HEK293T (cell line): Measurements from ENCODE around the gene PLEK2.

Experiments used
- ARNT ChIP-seq: fragments of 450-650 bp; IDR thresholded peaks from 2 replicates; pipeline ENCODE4 v1.6.1; 2017; ENCODE audit warnings: mild to moderate bottlenecking
- BHLHE40 ChIP-seq: fragments of 450-650 bp; IDR thresholded peaks from 2 replicates; pipeline ENCODE4 v1.6.1; 2016; ENCODE audit warnings: mild to moderate bottlenecking, moderate library complexity, borderline replicate concordance
- ELF4 ChIP-seq: fragments of 450-650 bp; IDR thresholded peaks from 2 replicates; pipeline ENCODE4 v1.6.1; 2017; ENCODE audit warnings: antibody characterized with exemption
- FOXM1 ChIP-seq: fragments of 450-650 bp; IDR thresholded peaks from 2 replicates; pipeline ENCODE4 v1.6.1; 2017; ENCODE audit warnings: mild to moderate bottlenecking, borderline replicate concordance
- LEF1 ChIP-seq: fragments of 450-650 bp; IDR thresholded peaks from 2 replicates; pipeline ENCODE4 v1.6.1; 2017; ENCODE audit warnings: mild to moderate bottlenecking, borderline replicate concordance
- SUZ12 ChIP-seq: fragments of 450-650 bp; IDR thresholded peaks from 2 replicates; pipeline ENCODE4 v1.6.1; 2016; ENCODE audit warnings: mild to moderate bottlenecking

DNA sequence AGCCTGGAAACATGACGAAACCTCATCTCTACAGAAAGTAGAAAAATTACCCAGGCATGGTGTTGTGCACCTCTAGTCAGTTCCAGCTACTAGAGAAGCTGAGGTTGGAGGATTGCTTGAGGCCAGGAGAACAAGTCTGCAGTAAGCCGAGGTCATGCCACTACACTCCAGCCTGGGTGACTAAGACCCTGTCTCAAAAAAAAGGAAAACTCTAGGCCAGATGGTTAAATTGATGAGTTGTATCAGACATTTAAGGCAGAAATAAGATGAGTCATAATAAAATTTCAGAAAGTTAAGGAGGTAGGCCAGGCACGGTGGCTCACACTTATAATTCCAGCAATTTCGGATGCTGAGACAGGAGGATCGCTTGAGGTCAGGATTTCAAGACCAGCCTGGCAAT lies 41.1 kb downstream of the PLEK2 start:
- no peak for TF ChIP-seq ARNT
- no peak for TF ChIP-seq ELF4
- no peak for TF ChIP-seq LEF1
- TF ChIP-seq SUZ12: no peak
- TF ChIP-seq FOXM1: no peak
- TF ChIP-seq BHLHE40: no peak
